Cardiac septum (tissue), 1 donor: ENCODE results near the gene ANO5. TPM values are rescaled to one million over a fixed set of nuclear protein-coding genes. Genes with fewer than 3 reads are reported as not detected.

Source experiments
- DNase-seq: peaks from one replicate; pipeline ENCODE4 v3.0.0-alpha.2; 2020; ENCODE audit warnings: low spot score
- intact Hi-C: fragments of 100-400 bp; cut with DNase I; formaldehyde crosslinking; loops from one replicate; pipeline ENCODE4 v1.14.0; 2022
- total RNA-seq: library from RNA; stranded (reverse); fragmentation: NEBNext Ultra II Directional; extraction: Animal tissue kit (Norgen Biotek cat#: 25700); gene quantifications from one replicate; pipeline ENCODE4 v1.2.1, GENCODE V29; 2021
- donor health status: DM: no; HTN: no; CAD: no.

ANO5 gene
- total RNA-seq, 1 donor from 2014 or later = 58.4 TPM

GRCh38 chr11:22304337-22304961 lies 111.6 kb downstream of the ANO5 start:
- intact Hi-C loops = no loop called here

GRCh38 chr11:22317656-22318055 lies 124.8 kb downstream of the ANO5 start:
- intact Hi-C loops = no loop called here
- no peak for DNase-seq

More at GRCh38 chr11:22304337-22304961, 111.6 kb downstream of the ANO5 start:
- DNase-seq = no peak

DNA sequence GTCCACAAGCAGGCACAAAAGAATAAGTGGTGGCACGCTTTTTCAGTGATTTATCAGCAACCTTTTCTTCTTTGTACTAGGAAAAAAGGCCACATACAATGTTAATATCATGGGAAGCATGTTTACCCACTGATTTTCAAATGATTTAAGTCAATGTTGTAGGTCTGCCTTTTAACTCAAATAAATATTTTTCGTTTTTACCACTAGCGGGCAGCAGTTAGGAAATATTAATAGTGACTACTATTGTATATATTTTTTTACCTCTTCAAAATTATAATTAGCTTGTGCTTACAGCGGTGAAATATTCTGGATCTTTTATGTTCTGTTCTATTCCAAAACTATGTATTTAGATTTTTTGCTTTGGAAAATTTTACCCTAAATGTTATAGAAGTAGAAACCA lies 138.9 kb downstream of the ANO5 start:
- DNase-seq = no peak
- intact Hi-C loops = loop anchor here (5.0 kb wide), 1 partner anchor 456 kb away; no protein-coding TSS in a partner anchor

Other genes with a start within 250 kb of the ANO5 start
- not detected for gene SLC17A6, start 145.3 kb downstream of the ANO5 start, total RNA-seq